ENCODE data around the gene HSPA6.
"Not testable (repeated sequence)": the region's sequence is repeated elsewhere in the genome, so short reads cannot be mapped to it uniquely, and the experiment has no call there.

The HSPA6 gene

GRCh38 chr1:161545005-161545731 is 20.8 kb downstream of the HSPA6 start:
- H3K4me3 ChIP-seq; DNase-seq (ENCODE audit: low spot score); H3K27ac ChIP-seq: not testable (repeated sequence)

- peak overlapping the region in 1 of 2 donors; percentile 47 for H3K27ac ChIP-seq
- not testable (repeated sequence) for H3K4me3 ChIP-seq; DNase-seq (ENCODE audit: low spot score)
Measured at GRCh38 chr1:161547995-161548741, 23.8 kb downstream of the HSPA6 start.

- not testable (repeated sequence) for H3K4me3 ChIP-seq; H3K27ac ChIP-seq; DNase-seq (ENCODE audit: low spot score)
Measured at GRCh38 chr1:161548749-161549406, 24.5 kb downstream of the HSPA6 start.

- peak within 1 kb of the TSS in 1 of 2 donors; percentile 72 for H3K27ac ChIP-seq
- no peak within 1 kb of the TSS for H3K4me3 ChIP-seq
- TF ChIP-seq CTCF (IDR thresholded peaks at IDR 0.05): no peak
- DNase-seq (ENCODE audit: low spot score): no peak
Measured at GRCh38 chr1:161549652-161550051, 25.3 kb downstream of the HSPA6 start, which contains the start of gene FCGR3A. FCGR3A (minus strand) TSS chr1:161549818; CDS start chr1:161549736, 82 bp downstream.

- peak overlapping the region in 1 of 2 donors; percentile 72 for H3K27ac ChIP-seq
- H3K4me3 ChIP-seq; DNase-seq (ENCODE audit: low spot score): not testable (repeated sequence)
Measured at GRCh38 chr1:161550942-161551341, 26.6 kb downstream of the HSPA6 start.

- DNase-seq (ENCODE audit: low spot score); H3K4me3 ChIP-seq: not testable (repeated sequence)
- H3K27ac ChIP-seq: peak overlapping the region in 1 of 2 donors; percentile 22
Measured at GRCh38 chr1:161553631-161554030, 29.3 kb downstream of the HSPA6 start.

- DNase-seq (ENCODE audit: low spot score); H3K4me3 ChIP-seq: not testable (repeated sequence)
- peak overlapping the region in 1 of 2 donors; percentile 78 for H3K27ac ChIP-seq
Measured at GRCh38 chr1:161554340-161554739, 30.0 kb downstream of the HSPA6 start.

- H3K27ac ChIP-seq: peak overlapping the region in 1 of 2 donors; percentile 78
- not testable (repeated sequence) for H3K4me3 ChIP-seq; DNase-seq (ENCODE audit: low spot score)
Measured at GRCh38 chr1:161554815-161555417, 30.6 kb downstream of the HSPA6 start.

- peak overlapping the region in 1 of 2 donors; percentile 48 for H3K27ac ChIP-seq
- H3K4me3 ChIP-seq; DNase-seq (ENCODE audit: low spot score): not testable (repeated sequence)
Measured at GRCh38 chr1:161556143-161556542, 31.8 kb downstream of the HSPA6 start.

GRCh38 chr1:161556990-161557389 is 32.6 kb downstream of the HSPA6 start:
- not testable (repeated sequence) for H3K4me3 ChIP-seq; H3K27ac ChIP-seq; DNase-seq (ENCODE audit: low spot score)

GRCh38 chr1:161557506-161558450 is 33.4 kb downstream of the HSPA6 start:
- DNase-seq (ENCODE audit: low spot score); H3K27ac ChIP-seq; H3K4me3 ChIP-seq: not testable (repeated sequence)

- not testable (repeated sequence) for H3K27ac ChIP-seq; H3K4me3 ChIP-seq; DNase-seq (ENCODE audit: low spot score)
Measured at GRCh38 chr1:161560960-161561715, 36.8 kb downstream of the HSPA6 start.

- H3K27ac ChIP-seq: peak overlapping the region in 1 of 2 donors; percentile 54
- DNase-seq (ENCODE audit: low spot score); H3K4me3 ChIP-seq: not testable (repeated sequence)
Measured at GRCh38 chr1:161562441-161562840, 38.1 kb downstream of the HSPA6 start.

GRCh38 chr1:161563522-161563921 is 39.2 kb downstream of the HSPA6 start:
- H3K4me3 ChIP-seq; H3K27ac ChIP-seq; DNase-seq (ENCODE audit: low spot score): not testable (repeated sequence)

GRCh38 chr1:161566602-161566960 is 42.2 kb downstream of the HSPA6 start:
- DNase-seq (ENCODE audit: low spot score); H3K27ac ChIP-seq; H3K4me3 ChIP-seq: not testable (repeated sequence)

- DNase-seq (ENCODE audit: low spot score); H3K4me3 ChIP-seq: not testable (repeated sequence)
Measured at GRCh38 chr1:161571703-161572102, 47.4 kb downstream of the HSPA6 start.

More at GRCh38 chr1:161571703-161572102, 47.4 kb downstream of the HSPA6 start:
- H3K27ac ChIP-seq: not testable (repeated sequence)
